NCI-H69 (cell line): ENCODE data around the gene RBM34.
"Not testable (repeated sequence)": the region's sequence is repeated elsewhere in the genome, so short reads cannot be mapped to it uniquely, and the experiment has no call there.

Experiments used
- DNase-seq: peaks from one replicate; lab custom pipeline; 2025; lab: John Stamatoyannopoulos, UW

Gene RBM34, protein sequence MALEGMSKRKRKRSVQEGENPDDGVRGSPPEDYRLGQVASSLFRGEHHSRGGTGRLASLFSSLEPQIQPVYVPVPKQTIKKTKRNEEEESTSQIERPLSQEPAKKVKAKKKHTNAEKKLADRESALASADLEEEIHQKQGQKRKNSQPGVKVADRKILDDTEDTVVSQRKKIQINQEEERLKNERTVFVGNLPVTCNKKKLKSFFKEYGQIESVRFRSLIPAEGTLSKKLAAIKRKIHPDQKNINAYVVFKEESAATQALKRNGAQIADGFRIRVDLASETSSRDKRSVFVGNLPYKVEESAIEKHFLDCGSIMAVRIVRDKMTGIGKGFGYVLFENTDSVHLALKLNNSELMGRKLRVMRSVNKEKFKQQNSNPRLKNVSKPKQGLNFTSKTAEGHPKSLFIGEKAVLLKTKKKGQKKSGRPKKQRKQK

DNA sequence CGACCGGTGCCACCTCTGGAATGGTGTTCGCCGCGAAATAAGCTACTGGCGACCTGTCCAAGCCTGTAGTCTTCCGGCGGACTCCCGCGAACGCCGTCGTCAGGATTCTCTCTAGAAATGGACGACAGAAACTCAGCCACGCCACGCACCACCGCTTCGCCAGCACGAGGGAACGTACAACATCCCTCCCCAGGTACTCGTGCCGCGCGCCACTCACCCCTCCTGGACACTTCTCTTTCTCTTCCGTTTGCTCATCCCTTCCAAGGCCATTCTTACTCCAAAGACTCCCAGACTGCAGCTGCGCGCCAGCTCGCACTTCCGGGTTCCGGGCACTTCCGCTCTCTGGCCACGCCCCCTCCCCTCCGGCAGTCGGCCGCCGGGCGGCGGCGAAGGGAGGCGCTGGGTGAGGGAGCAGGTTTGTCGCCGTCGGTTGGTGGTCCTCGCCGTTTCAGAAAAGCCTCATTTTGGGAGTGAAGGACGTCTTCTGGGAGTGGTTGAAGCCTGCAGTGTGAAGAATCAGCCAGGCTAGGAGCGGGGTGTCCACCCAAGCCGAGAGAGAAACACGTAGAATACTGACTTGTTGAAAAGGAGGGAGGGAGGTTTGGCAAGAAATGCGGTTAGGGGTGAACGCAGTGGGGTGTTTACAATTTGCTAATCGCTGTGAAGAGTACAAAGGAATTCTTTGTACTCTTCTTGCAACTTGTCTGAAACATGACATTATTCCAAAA is at the start of gene RBM34:
Gene RBM34, minus strand, starts transcription at position 294 of the 728 bp plus-strand sequence. Its CDS starts 24 bp downstream, at position 270.
- DNase-seq: peak; percentile 96

DNA sequence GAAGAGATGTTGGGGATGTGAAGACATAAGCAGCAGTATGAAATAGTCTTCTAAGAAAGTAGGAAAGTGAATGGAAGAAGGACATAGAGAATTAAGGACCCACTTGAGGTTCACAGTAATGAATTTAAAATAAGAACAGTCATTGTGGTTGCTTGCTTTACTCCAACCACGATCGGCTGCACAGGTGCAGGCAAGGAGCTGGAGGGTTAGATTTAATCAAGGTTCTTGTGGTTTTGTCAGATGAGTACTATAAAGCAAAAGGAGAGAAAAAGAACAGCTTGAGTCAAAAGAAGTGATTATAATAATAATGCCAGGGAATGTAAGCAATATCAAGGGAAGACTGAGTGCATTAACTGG is 46.1 kb upstream of the RBM34 start:
- DNase-seq: no peak

DNA sequence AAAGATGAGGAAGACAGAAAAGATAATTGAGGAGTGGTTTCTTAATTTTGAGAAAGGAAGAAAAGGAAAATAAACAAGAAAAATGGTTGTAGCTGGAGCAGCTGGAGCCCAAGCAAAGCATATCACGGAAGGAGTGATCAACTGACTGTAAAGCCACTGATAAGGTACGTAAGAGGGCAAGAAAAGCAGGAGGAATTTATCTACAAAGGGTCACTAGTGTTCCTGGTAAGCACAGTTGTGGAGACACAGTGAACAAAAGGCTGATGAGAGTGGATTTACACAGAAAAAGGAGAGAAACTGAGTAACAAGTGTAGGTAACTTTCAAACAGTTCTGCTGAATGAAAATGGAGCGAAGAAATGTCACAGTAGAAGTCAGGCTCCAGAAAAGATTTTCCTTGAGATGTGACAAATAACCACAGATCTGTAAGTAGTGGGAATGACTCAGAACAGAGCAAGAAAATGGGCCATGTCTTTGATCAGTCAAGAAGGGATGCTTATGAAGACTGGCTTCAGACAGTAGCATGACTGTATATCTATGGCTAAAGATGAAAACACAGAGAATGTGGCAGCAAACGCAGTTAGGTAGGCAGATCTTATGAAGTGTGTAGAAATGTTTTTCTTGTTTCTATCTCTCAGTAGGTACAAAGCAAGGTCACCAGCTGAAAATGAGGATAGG is 45.6 kb upstream of the RBM34 start:
- no peak for DNase-seq

DNA sequence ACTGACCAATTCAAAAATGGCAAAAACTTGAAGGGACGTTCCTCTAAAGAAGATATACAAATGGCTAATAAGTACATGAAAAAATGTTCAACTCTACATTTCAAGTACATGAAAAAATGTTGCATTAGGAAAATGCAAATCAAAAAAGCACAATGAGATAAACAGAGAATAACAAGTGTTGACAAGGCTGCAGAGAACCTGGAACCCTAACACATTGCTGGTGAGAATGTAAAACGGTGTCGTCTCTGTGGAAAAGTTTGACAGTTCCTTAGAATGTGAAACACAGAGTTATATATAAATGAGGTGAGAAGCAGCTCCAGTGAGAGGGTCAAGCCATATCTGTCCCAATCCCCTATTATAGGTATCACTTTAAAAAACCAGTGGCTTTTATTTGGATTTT is 44.6 kb upstream of the RBM34 start:
- DNase-seq: no peak

DNA sequence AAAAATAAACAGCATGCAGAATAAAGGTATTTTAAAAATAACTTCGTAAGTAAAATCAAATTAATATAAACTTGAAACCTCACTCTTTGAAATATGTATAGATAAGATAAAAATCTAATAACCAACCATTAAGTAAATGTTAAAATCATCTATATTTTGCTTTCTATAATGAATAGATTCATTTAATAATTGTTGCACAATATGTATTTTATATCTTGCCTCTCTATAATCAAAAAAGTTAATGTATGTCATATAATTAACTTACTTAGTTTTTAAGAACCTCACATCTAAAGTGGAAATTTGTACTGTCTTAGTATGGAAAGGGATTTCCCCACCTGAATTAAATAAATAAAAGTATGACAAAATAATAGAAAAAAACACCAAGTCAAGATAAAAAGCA is 42.4 kb upstream of the RBM34 start:
- no peak for DNase-seq

DNA sequence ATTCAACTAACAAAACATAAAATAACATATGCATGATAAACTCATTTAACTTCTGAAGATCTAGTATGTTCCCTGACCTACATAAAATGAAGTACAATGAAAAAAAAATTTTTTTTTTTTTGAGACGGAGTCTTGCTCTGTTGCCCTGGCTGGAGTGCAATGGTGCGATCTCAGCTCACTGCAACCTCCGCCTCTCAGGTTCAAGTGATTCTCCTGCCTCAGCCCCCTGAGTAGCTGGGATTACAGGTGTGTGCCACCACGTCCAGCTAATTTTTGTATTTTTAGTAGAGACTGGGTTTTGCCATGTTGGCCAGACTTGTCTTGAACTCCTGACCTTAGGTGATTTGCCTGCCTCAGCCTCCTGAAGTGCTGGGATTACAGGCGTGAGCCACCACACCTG is 41.4 kb upstream of the RBM34 start:
- DNase-seq: not testable (repeated sequence)

DNA sequence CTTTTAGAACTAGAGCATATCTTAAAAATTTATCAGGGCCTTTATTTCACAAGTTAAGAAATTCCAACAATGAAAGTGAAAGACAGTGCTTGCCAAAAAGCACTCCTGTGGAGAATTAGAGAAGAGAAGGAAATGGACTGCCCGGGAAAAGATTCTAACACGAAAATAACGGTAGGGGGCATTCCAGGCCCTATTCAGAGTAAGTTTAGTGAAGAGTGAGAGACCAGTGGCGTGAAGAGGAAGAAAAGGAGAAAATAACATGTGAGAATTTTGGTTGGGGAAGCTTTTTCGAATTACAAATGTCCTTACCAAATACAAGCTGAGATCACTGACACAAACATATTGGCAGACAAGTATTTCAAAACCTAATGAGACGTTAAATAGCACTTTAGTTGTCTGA is 38.4 kb upstream of the RBM34 start:
- no peak for DNase-seq

DNA sequence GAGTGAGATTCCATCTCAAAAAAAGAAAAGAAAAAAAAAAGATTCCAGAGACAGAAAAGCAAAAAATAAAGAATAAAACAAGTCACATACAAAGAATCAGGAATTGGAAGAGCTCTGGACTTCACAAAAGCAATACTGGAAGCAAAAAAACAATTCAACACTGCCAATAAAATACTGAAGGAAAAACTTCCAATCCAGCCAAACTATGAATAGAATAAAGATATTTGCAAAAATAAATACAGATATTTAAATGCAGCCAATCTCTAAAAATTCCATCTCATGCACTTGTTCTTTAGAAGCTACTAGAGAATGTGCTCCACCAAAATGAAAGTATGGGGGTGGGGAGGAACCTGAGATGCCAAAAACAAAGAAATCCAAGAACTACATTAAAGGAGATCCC is 29.4 kb upstream of the RBM34 start:
- no peak for DNase-seq

DNA sequence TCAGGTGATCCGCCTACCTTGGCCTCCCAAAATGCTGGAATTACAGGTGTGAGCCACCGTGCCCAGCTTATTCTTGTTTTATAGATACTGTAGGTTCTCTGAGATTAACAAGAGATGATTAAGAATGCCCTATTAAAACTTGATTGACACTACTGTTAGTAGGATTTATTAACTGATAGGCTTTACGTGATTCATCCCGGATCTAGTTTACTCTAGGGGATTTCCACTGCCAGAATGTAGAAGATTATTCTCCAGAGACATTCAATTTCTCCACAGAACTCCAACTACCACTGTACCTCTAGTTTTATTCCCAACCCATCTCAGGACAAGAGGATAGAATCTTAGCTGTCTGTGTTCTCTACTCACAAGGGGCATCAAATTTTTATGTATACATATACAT is 26.3 kb upstream of the RBM34 start:
- no peak for DNase-seq

DNA sequence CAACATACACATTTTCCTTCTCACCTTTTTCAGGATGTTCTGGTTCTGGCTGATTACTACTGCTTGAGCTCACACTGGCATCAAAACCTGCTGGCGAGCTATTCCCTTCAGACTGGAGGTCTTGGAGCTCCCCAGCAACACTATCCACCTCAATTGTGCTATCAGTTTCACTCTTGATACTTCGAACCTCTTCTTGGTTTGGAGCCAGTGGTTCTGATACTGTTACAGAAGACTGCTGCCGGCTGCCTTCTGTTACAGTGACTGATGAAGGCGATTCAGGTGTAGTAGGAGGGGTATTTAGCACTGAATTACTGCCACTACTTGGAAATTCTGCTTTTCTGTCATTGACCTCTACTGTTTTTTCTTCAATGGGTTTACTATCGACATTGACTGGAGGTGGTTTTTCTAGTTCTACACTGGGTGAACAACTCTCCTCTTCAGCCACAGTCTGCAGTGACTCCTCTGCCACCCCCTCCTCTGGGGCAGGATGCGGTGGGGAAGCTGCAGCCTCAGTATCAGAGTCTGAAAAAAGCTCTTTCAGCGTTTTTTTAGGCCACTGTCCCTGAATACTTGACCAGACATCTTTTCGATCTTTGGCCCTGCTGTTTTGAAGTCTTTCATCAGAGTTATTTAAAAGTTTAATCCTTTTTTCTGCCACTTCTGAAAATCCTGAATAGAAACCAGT is 20.7 kb upstream of the RBM34 start:
- DNase-seq: no peak

DNA sequence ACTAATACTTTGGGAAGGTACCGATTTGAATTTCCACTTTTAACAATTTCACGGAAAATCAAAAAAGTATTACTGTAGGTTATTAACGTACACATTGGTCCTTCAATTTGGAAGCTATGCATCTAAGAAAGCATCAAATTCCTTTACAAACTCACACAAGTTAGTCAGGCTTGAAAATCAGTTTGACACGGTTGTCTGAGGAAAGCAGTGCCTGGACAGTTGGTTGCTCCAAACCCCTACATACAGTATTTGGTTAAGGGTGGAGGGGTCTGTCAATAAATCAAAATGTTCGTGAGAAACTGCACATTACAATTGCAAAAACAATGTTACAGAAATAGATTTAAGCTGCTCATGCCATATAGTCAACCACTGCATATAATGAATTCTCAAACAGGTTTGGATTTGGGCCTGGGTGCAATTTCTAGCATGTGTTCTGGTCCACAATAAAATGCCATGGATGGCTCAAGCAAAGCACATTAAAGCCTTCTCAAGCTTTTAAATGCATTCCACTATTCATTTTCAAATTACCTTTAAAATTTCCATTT is 19.9 kb upstream of the RBM34 start:
- no peak for DNase-seq

DNA sequence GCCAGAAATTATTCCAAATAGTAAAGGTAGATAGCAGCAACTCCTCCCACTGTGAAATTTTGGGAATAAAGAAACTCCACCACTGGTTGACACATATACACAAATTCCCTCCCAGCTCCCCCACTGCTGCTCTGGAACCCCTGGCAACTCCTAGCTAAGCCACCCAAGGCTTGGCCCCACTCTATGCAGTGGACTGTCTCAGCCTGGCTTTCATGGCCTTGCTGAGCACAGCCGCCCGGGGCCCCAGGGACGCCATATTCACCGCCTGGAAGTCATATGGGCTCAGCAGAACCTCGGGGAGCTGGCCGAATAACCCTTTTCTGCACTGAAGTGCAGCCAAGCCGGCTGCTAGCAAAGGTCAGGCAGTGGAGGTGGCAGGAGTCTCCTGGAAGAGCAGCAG is 15.4 kb upstream of the RBM34 start:
- no peak for DNase-seq

DNA sequence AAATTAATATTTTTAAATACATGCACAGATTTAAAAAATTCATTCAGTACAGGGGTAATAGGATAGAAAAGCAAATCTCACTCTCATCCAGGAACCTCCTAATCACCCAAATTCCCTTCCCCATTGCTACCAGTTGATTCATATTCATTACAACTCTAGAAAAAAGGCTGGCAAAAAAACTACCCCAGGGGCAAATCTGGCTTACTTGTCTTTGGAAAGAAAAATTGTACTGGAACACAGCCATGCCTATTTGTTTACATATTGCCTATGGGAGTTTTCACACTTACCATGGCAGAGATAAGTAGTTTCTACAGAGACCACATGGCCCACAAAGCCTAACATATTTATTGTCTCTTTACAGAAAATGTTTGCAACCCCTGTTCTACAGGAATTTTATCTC is 8.9 kb upstream of the RBM34 start:
- DNase-seq: no peak

DNA sequence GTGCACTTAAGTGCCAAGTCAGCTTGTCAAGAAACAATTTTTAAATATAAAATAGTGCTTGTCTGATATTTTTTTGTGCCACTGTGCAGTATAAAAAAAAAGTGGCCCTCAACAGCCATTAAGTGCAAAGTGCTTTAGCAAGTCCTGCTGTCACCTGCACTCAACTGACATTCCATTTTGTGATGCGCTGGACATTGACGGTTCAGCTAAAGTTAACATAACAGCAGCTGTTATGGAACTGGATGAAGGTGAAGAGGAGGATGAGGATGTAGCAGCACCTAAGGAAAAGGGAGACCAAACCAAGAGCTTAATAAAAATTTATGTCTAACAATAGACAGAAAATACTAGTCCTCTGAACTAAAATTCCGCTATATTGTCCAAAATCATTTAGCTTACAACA is 7.3 kb upstream of the RBM34 start:
- no peak for DNase-seq

DNA sequence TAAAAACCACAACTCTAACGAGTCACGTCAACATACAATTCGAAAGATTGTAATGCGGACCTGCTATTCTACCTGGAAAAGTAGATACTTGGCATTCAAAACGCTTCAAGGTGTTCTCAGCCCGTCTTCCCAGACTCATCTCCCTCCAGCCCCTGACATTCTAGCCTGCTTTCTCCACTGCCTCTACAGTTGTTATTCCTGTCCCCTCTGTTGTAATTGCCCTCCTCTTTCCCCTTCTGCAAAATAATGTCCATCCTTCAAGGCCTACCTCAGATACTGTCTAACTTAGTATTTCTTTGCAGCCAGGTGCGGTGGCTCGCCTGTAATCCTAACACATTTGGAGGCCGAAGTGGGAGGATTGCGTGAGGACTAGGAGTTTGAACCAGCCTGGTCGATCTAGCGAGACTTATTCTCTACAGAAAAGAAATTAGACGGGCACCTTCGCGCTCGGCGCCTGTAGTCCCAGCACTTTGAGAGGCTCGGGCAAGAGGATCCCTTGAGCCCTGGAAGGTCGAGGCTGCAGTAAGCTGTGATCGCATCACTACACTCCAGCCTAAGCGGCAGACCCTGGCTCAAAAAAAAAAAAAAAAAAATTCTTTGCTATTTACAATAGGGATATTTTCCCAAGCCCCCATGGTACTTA is 756 bp upstream of the RBM34 start:
- no peak for DNase-seq

DNA sequence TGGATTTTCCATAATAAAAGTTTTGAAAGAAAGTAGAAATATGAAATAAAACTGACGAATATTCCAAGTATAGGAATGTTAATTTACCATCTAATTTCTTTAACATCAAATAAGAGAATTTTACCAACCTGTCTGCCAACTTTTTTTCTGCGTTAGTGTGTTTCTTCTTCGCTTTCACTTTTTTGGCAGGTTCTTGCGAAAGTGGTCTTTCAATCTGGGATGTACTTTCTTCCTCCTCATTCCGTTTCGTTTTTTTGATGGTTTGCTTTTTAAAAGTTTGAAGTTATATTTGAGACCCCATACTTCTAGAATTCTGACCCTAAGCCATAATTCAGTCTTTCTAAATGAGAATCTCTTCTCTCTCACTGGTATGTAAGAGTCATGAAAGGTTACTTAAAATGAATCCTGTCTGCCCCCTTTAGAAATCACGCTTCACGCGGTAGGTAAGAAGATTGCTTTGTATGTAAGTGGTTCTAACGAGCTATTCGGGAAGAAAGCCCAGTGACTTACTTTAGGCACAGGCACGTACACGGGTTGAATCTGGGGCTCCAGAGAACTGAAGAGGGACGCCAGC is 580 bp downstream of the RBM34 start:
- no peak for DNase-seq

DNA sequence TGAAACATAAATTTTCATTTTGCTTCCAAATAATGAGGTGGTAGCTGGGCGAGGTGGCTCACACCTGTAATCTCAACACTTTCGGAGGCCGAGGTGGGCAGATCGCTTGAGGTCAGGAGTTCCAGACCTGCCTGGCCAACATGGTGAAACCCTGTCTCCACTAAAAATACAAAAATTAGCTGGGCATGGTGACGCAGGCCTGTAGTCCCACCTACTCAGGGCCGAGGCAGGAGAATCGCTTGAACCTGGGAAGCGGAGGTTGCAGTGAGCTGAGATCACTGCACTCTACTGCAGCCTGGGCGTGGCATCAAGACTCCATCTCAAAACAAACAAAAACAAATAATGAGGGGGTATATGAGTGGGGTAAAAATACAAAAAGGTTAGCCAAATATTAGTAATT is 1.1 kb downstream of the RBM34 start:
- DNase-seq: not testable (repeated sequence)

DNA sequence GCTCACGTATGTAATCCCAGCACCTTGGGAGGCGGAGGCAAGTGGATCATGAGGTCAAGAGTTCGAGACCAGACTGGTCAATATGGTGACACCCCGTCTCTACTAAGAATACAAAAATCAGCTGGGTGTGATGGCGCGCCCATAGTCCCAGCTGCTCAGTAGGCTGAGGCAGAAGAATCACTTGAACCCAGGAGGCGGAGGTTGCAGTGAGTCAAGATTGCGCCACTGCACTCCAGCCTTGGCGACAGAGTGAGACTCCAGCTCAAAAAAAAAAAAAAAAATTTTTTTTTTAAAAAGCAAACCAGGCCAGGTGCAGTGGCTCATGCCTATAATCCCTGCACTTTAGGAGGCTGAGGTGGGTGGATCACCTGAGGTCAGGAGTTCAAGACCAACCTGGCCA is 1.8 kb downstream of the RBM34 start:
- DNase-seq: not testable (repeated sequence)

DNA sequence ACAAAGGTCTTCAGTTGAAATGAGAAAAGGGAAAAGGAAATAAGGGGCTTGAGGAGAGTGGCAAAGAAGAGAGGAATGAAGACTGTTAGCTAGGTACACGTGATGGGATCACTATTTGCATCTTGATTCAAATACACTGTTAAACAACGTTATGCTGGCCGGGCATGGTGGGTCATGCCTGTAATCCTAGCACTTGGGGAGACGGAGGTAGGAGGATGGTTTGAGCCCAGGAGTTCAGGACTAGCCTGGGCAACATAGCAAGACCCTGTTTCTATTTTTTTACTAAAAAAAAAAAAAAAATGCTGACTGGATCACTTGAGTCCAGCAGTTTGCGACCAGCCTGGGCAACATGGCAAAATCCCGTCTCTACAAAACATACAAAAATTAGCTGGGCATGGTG is 2.4 kb downstream of the RBM34 start:
- DNase-seq: no peak

DNA sequence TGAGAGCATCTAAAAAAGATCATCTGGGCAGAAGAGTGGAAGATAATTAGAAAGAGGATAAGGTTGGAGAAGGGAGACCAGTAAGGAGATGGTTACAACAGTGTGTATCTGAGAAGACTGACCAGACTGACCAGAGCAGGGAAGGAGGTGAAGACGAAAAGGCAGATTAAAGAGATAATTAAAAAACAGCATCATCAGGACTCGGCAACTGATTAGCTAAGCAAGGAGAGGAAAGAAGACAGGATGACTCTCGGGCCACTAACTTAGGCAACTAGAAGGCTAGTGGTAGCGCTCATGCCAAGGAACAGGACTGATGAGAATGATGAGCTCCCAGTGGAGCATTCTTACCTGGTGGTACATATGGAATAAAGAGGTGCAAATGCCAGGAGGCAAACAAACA is 3.9 kb downstream of the RBM34 start:
- DNase-seq: no peak

DNA sequence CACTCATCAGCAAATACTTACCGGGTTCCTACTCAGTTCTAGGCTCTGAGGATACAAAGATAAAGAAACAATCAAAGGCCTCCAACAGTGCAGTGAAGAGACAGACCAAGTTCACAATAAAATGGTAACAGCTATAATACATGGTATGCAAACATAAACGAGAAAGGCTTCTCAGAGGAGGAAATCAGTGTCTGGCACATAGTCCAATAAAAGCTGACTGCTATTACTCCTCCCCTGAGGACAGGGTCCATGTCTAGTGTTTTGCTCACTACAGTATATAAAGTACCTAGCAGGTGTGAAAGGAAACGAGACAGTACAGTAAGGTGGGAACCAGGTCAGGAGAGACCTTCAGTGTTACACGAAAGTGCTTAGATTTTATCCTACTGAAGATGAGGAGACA is 4.3 kb downstream of the RBM34 start:
- no peak for DNase-seq
